ENCODE measurements around the gene FRMD8. TPM values are rescaled to one million over a fixed set of nuclear protein-coding genes. Genes with fewer than 3 reads are reported as not detected.
A peak's percentile ranks its signal among the peaks of the same experiment; 100 is the strongest.

The FRMD8 gene
- total and polyA plus RNA-seq, 9 of the 15 experiments (the other 6 are each of a cell fraction or from before 2014, with no cell fraction given): 4.5 to 54.5 (median 15.8) TPM

GRCh38 chr11:65382033-65382803 lies 4.2 kb upstream of the FRMD8 start, which contains the start of gene SLC25A45 (continued):
- TF ChIP-seq CBX1 (IDR thresholded peaks at IDR 0.05; ENCODE audit: low read depth) (peak; percentile 61; the same call in 1 of the 2 replicates), ZBTB12 (CRISPR knock-in tag; IDR thresholded peaks at IDR 0.05) (peak; percentile 38; the same call in 1 of the 2 replicates), ZNF318 (IDR thresholded peaks at IDR 0.05; ENCODE audit: borderline replicate concordance in 1 of 2, low read depth in 1 of 2) (0 out of 4 replicates have a peak, but pooled peaks of 1 of the 2 experiments have one; percentile 24), CEBPZ (IDR thresholded peaks at IDR 0.05; ENCODE audit: borderline replicate concordance, low read depth, low read length) (no peak), MAZ (CRISPR knock-in tag; conservative IDR thresholded peaks at IDR 0.05 in 1 of 2, IDR thresholded peaks at IDR 0.05 in 1 of 2) (peak; percentile 98 to 100), ATF7 (IDR thresholded peaks at IDR 0.05) (peak; percentile 92)
- TF ChIP-seq, protein P1, sequence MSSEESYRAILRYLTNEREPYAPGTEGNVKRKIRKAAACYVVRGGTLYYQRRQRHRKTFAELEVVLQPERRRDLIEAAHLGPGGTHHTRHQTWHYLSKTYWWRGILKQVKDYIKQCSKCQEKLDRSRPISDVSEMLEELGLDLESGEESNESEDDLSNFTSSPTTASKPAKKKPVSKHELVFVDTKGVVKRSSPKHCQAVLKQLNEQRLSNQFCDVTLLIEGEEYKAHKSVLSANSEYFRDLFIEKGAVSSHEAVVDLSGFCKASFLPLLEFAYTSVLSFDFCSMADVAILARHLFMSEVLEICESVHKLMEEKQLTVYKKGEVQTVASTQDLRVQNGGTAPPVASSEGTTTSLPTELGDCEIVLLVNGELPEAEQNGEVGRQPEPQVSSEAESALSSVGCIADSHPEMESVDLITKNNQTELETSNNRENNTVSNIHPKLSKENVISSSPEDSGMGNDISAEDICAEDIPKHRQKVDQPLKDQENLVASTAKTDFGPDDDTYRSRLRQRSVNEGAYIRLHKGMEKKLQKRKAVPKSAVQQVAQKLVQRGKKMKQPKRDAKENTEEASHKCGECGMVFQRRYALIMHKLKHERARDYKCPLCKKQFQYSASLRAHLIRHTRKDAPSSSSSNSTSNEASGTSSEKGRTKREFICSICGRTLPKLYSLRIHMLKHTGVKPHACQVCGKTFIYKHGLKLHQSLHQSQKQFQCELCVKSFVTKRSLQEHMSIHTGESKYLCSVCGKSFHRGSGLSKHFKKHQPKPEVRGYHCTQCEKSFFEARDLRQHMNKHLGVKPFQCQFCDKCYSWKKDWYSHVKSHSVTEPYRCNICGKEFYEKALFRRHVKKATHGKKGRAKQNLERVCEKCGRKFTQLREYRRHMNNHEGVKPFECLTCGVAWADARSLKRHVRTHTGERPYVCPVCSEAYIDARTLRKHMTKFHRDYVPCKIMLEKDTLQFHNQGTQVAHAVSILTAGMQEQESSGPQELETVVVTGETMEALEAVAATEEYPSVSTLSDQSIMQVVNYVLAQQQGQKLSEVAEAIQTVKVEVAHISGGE (CRISPR knock-in tag; IDR thresholded peaks at IDR 0.05): peak in 1 of 3 experiments; percentile 66; a peak in 2 of 6 replicates

Measured in K562 (cell line).